ENCODE data around the gene RASAL1. TPM values are rescaled to one million over a fixed set of nuclear protein-coding genes. Genes with fewer than 3 reads are reported as not detected.

Gene RASAL1
- total and polyA plus RNA-seq, 2 donors (not counting 1 experiment from before 2014, with no cell fraction given), result not detected

GRCh38 chr12:113052326-113052725, 83.2 kb downstream of the RASAL1 start:
- no peak for DNase-seq (ENCODE audit: low read depth in 2 of 2)
- Histone ChIP-seq H3K9ac (ENCODE audit: insufficient read depth, low read length) (no peak overlapping the region), H3K27ac (ENCODE audit: insufficient read depth, low read length) (no peak overlapping the region), H3K4me1 (ENCODE audit: control insufficient read depth, extremely low read depth, insufficient read depth, low read length) (no peaks in the 10 kb centered on the region), H3K36me3 (ENCODE audit: control insufficient read depth, insufficient read depth, low read length) (no peaks in the 10 kb centered on the region), H3K4me2 (ENCODE audit: extremely low read depth, insufficient read depth, low read length) (no peak overlapping the region), H2AFZ (ENCODE audit: low read length) (no peak overlapping the region), H3K79me2 (ENCODE audit: control insufficient read depth, insufficient read depth, low read length) (no peaks in the 10 kb centered on the region), H3K4me3 (replicated peaks in 1 of 4; ENCODE audit: control extremely low read depth in 1 of 4, insufficient read depth in 1 of 4, low read depth in 3 of 4, low read length in 4 of 4) (no peak overlapping the region), H4K20me1 (ENCODE audit: control insufficient read depth, extremely low read depth, insufficient read depth, low read length) (no peaks in the 10 kb centered on the region), H3K27me3 (ENCODE audit: control insufficient read depth, insufficient read depth, low read length) (peaks cover 9% of the 10 kb centered on the region), H3K9me3 (ENCODE audit: control insufficient read depth, insufficient read depth, low read depth, low read length) (no peaks in the 10 kb centered on the region)
- TF ChIP-seq EZH2 (IDR thresholded peaks at IDR 0.05; ENCODE audit: low read length, missing control alignments), result no peak
- TF ChIP-seq, protein P1, sequence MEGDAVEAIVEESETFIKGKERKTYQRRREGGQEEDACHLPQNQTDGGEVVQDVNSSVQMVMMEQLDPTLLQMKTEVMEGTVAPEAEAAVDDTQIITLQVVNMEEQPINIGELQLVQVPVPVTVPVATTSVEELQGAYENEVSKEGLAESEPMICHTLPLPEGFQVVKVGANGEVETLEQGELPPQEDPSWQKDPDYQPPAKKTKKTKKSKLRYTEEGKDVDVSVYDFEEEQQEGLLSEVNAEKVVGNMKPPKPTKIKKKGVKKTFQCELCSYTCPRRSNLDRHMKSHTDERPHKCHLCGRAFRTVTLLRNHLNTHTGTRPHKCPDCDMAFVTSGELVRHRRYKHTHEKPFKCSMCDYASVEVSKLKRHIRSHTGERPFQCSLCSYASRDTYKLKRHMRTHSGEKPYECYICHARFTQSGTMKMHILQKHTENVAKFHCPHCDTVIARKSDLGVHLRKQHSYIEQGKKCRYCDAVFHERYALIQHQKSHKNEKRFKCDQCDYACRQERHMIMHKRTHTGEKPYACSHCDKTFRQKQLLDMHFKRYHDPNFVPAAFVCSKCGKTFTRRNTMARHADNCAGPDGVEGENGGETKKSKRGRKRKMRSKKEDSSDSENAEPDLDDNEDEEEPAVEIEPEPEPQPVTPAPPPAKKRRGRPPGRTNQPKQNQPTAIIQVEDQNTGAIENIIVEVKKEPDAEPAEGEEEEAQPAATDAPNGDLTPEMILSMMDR (conservative IDR thresholded peaks at IDR 0.05 in 1 of 2, IDR thresholded peaks at IDR 0.05 in 1 of 2; ENCODE audit: low read depth in 1 of 2, low read length in 2 of 2), result no peak

DNA sequence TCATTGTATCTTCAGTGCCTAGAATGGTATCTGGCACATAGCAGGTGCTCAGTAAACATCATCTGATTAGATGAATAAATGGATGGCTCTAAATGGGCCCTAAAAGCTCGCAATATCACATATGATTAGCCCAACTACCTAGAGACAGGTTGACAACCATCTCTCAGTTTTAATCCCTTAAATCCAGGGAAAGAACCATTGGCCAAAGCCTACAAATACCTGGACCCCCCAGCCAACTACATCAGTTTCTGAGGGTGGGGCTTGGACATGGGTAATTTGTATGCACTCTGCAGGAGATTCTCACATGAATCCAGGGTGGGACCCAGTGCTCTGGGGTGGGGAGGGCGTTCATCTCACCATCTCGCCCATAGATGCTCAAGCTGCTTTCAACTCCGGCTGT, 83.8 kb downstream of the RASAL1 start:
- Histone ChIP-seq H3K4me1 (ENCODE audit: control insufficient read depth, extremely low read depth, insufficient read depth, low read length) (no peaks in the 10 kb centered on the region), H3K4me2 (ENCODE audit: extremely low read depth, insufficient read depth, low read length) (no peak overlapping the region), H3K79me2 (ENCODE audit: control insufficient read depth, insufficient read depth, low read length) (no peaks in the 10 kb centered on the region), H3K27me3 (ENCODE audit: control insufficient read depth, insufficient read depth, low read length) (peaks cover 9% of the 10 kb centered on the region), H3K4me3 (replicated peaks in 1 of 4; ENCODE audit: control extremely low read depth in 1 of 4, insufficient read depth in 1 of 4, low read depth in 3 of 4, low read length in 4 of 4) (no peak overlapping the region), H3K27ac (ENCODE audit: insufficient read depth, low read length) (no peak overlapping the region), H3K36me3 (ENCODE audit: control insufficient read depth, insufficient read depth, low read length) (no peaks in the 10 kb centered on the region), H3K9ac (ENCODE audit: insufficient read depth, low read length) (no peak overlapping the region), H2AFZ (ENCODE audit: low read length) (no peak overlapping the region), H4K20me1 (ENCODE audit: control insufficient read depth, extremely low read depth, insufficient read depth, low read length) (no peaks in the 10 kb centered on the region), H3K9me3 (ENCODE audit: control insufficient read depth, insufficient read depth, low read depth, low read length) (no peaks in the 10 kb centered on the region)
- no peak for DNase-seq (ENCODE audit: low read depth in 2 of 2)
- TF ChIP-seq, protein P1 (conservative IDR thresholded peaks at IDR 0.05 in 1 of 2, IDR thresholded peaks at IDR 0.05 in 1 of 2; ENCODE audit: low read depth in 1 of 2, low read length in 2 of 2), result no peak
- TF ChIP-seq EZH2 (IDR thresholded peaks at IDR 0.05; ENCODE audit: low read length, missing control alignments), result no peak

GRCh38 chr12:113050795-113051194, 84.8 kb downstream of the RASAL1 start:
- Histone ChIP-seq H2AFZ (ENCODE audit: low read length) (no peak overlapping the region), H3K9me3 (ENCODE audit: control insufficient read depth, insufficient read depth, low read depth, low read length) (no peaks in the 10 kb centered on the region), H3K27ac (ENCODE audit: insufficient read depth, low read length) (no peak overlapping the region), H3K9ac (ENCODE audit: insufficient read depth, low read length) (no peak overlapping the region), H3K36me3 (ENCODE audit: control insufficient read depth, insufficient read depth, low read length) (no peaks in the 10 kb centered on the region), H3K27me3 (ENCODE audit: control insufficient read depth, insufficient read depth, low read length) (peaks cover 7% of the 10 kb centered on the region), H3K79me2 (ENCODE audit: control insufficient read depth, insufficient read depth, low read length) (no peaks in the 10 kb centered on the region), H3K4me3 (replicated peaks in 1 of 4; ENCODE audit: control extremely low read depth in 1 of 4, insufficient read depth in 1 of 4, low read depth in 3 of 4, low read length in 4 of 4) (no peak overlapping the region), H3K4me1 (ENCODE audit: control insufficient read depth, extremely low read depth, insufficient read depth, low read length) (no peaks in the 10 kb centered on the region), H3K4me2 (ENCODE audit: extremely low read depth, insufficient read depth, low read length) (no peak overlapping the region), H4K20me1 (ENCODE audit: control insufficient read depth, extremely low read depth, insufficient read depth, low read length) (no peaks in the 10 kb centered on the region)
- no peak for DNase-seq (ENCODE audit: low read depth in 2 of 2)
- TF ChIP-seq, protein P1 (conservative IDR thresholded peaks at IDR 0.05 in 1 of 2, IDR thresholded peaks at IDR 0.05 in 1 of 2; ENCODE audit: low read depth in 1 of 2, low read length in 2 of 2), result no peak
- no peak for TF ChIP-seq EZH2 (IDR thresholded peaks at IDR 0.05; ENCODE audit: low read length, missing control alignments)

All from fibroblast of lung (primary cell).